Stimulated activated CD4-positive, alpha-beta T cell treated with anti-CD3 and anti-CD28 coated beads, Interleukin-2, amount 100 ng/mL, for 24 hours (primary cell): ENCODE measurements around the gene MET.
"Not testable (repeated sequence)": the region's sequence is repeated elsewhere in the genome, so short reads cannot be mapped to it uniquely, and the experiment has no call there.

Source experiments
- DNase-seq, 2 donors: peaks; one replicate each; pipeline ENCODE4 v3.0.0-alpha.2; 2020

Gene MET

GRCh38 chr7:116754186-116754585, 82.2 kb downstream of the MET start:
- DNase-seq = no peak

- no peak for DNase-seq
Measured at GRCh38 chr7:116757283-116757682, 85.3 kb downstream of the MET start.

- not testable (repeated sequence) for DNase-seq
Measured at GRCh38 chr7:116759642-116760041, 87.6 kb downstream of the MET start.

GRCh38 chr7:116762971-116763370, 91.0 kb downstream of the MET start:
- DNase-seq = no peak

- DNase-seq = no peak
Measured at GRCh38 chr7:116763647-116764046, 91.7 kb downstream of the MET start.

GRCh38 chr7:116766881-116767280, 94.9 kb downstream of the MET start:
- no peak for DNase-seq

- no peak for DNase-seq
Measured at GRCh38 chr7:116769546-116769945, 97.5 kb downstream of the MET start.

- DNase-seq = no peak
Measured at GRCh38 chr7:116770941-116771340, 98.9 kb downstream of the MET start.

- no peak for DNase-seq
Measured at GRCh38 chr7:116771640-116772039, 99.6 kb downstream of the MET start.

GRCh38 chr7:116772423-116772863, 100.4 kb downstream of the MET start:
- DNase-seq = no peak

- DNase-seq = no peak
Measured at GRCh38 chr7:116772926-116773749, 101.1 kb downstream of the MET start.

GRCh38 chr7:116776046-116776445, 104.0 kb downstream of the MET start:
- DNase-seq = no peak

- no peak for DNase-seq
Measured at GRCh38 chr7:116776610-116777289, 104.8 kb downstream of the MET start.

- DNase-seq = no peak
Measured at GRCh38 chr7:116777651-116778281, 105.8 kb downstream of the MET start.

GRCh38 chr7:116779216-116779615, 107.2 kb downstream of the MET start:
- DNase-seq = no peak

- DNase-seq = no peak
Measured at GRCh38 chr7:116779931-116780330, 107.9 kb downstream of the MET start.

- no peak for DNase-seq
Measured at GRCh38 chr7:116780521-116780920, 108.5 kb downstream of the MET start.

- DNase-seq = no peak
Measured at GRCh38 chr7:116780966-116781365, 109.0 kb downstream of the MET start.

GRCh38 chr7:116781584-116781983, 109.6 kb downstream of the MET start:
- no peak for DNase-seq

GRCh38 chr7:116782177-116782711, 110.2 kb downstream of the MET start:
- no peak for DNase-seq

GRCh38 chr7:116783666-116784318, 111.8 kb downstream of the MET start:
- no peak for DNase-seq

- DNase-seq = no peak
Measured at GRCh38 chr7:116784647-116785046, 112.7 kb downstream of the MET start.

GRCh38 chr7:116785843-116786242, 113.8 kb downstream of the MET start:
- no peak for DNase-seq
